Transverse colon (tissue), 3 donors: ENCODE measurements around the gene HMGXB3.

Source experiments
- POLR2A ChIP-seq: fragments of 450-650 bp; IDR thresholded peaks from one replicate; pipeline ENCODE4 v1.6.1; 2016; ENCODE audit warnings: antibody characterized with exemption, mild to moderate bottlenecking, moderate library complexity
- TF ChIP-seq, protein P1 (sequence below), 5 experiments: fragments of 200-600 bp in 3 of 5; fragments of 450-650 bp in 2 of 5; sonication (generic) in 3 of 5; IDR thresholded peaks; 1 replicate in 2 of 5; 2 replicates in 3 of 5; pipeline ENCODE4 v1.5.1; 2016 to 2017; ENCODE audit warnings: antibody characterized with exemption in 5 of 5, inconsistent platforms in 3 of 5, mild to moderate bottlenecking in 2 of 5, moderate library complexity in 1 of 5

- TF ChIP-seq, protein P1, sequence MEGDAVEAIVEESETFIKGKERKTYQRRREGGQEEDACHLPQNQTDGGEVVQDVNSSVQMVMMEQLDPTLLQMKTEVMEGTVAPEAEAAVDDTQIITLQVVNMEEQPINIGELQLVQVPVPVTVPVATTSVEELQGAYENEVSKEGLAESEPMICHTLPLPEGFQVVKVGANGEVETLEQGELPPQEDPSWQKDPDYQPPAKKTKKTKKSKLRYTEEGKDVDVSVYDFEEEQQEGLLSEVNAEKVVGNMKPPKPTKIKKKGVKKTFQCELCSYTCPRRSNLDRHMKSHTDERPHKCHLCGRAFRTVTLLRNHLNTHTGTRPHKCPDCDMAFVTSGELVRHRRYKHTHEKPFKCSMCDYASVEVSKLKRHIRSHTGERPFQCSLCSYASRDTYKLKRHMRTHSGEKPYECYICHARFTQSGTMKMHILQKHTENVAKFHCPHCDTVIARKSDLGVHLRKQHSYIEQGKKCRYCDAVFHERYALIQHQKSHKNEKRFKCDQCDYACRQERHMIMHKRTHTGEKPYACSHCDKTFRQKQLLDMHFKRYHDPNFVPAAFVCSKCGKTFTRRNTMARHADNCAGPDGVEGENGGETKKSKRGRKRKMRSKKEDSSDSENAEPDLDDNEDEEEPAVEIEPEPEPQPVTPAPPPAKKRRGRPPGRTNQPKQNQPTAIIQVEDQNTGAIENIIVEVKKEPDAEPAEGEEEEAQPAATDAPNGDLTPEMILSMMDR (IDR thresholded peaks at IDR 0.05): peak in 1 of 5 experiments; percentile 17
- TF ChIP-seq POLR2A: peak; percentile 87
These were observed at the start of gene HMGXB3, which contains the start of gene TIGD6 for GRCh38 chr5:150000256-150000989.
